Lower lobe of right lung (tissue), 2 donors: ENCODE measurements around the gene MED12L. TPM values are rescaled to one million over a fixed set of nuclear protein-coding genes. Genes with fewer than 3 reads are reported as not detected.

Experiments
- ATAC-seq, 2 donors: fragments of 200-7000 bp; cut with Tn5 transposase; one replicate each; pipeline ENCODE4 v1.9.1; 2020 to 2022; ENCODE audit warnings: mild to moderate bottlenecking in 2 of 2, moderate library complexity in 2 of 2
- DNase-seq: peaks from one replicate; pipeline ENCODE4 v3.0.0-alpha.2; 2020
- H3K27ac ChIP-seq: fragments of 200-600 bp; one replicate; pipeline ENCODE4 v1.8.0; 2022
- H3K27me3 ChIP-seq: fragments of 200-600 bp; one replicate; pipeline ENCODE4 v1.8.0; 2022; ENCODE audit warnings: low read depth
- H3K36me3 ChIP-seq: fragments of 200-600 bp; one replicate; pipeline ENCODE4 v1.8.0; 2022; ENCODE audit warnings: mild to moderate bottlenecking
- H3K4me1 ChIP-seq: fragments of 200-600 bp; one replicate; pipeline ENCODE4 v1.8.0; 2022
- H3K4me3 ChIP-seq: fragments of 200-600 bp; one replicate; pipeline ENCODE4 v1.8.0; 2022; ENCODE audit warnings: mild to moderate bottlenecking
- H3K9me3 ChIP-seq: fragments of 200-600 bp; one replicate; pipeline ENCODE4 v1.8.0; 2022
- intact Hi-C: fragments of 100-400 bp; cut with DNase I; formaldehyde crosslinking; loops from one replicate; pipeline ENCODE4 v1.11.0; 2022
- total RNA-seq: library from RNA; stranded (reverse); fragmentation: NEBNext Ultra II Directional; extraction: Animal tissue kit (Norgen Biotek cat#: 25700); gene quantifications from one replicate; pipeline ENCODE4 v1.2.1, GENCODE V29; 2021
- TF ChIP-seq, protein P1 (sequence below): fragments of 200-600 bp; IDR thresholded peaks from one replicate; pipeline ENCODE4 v1.8.0; 2022; ENCODE audit warnings: antibody characterized with exemption, mild to moderate bottlenecking
- donor health status: DM: no; HTN: yes; CAD: no; lungs with severe emphysema.

The MED12L gene
- total RNA-seq, 1 donor from 2014 or later: 0.44 TPM

DNA sequence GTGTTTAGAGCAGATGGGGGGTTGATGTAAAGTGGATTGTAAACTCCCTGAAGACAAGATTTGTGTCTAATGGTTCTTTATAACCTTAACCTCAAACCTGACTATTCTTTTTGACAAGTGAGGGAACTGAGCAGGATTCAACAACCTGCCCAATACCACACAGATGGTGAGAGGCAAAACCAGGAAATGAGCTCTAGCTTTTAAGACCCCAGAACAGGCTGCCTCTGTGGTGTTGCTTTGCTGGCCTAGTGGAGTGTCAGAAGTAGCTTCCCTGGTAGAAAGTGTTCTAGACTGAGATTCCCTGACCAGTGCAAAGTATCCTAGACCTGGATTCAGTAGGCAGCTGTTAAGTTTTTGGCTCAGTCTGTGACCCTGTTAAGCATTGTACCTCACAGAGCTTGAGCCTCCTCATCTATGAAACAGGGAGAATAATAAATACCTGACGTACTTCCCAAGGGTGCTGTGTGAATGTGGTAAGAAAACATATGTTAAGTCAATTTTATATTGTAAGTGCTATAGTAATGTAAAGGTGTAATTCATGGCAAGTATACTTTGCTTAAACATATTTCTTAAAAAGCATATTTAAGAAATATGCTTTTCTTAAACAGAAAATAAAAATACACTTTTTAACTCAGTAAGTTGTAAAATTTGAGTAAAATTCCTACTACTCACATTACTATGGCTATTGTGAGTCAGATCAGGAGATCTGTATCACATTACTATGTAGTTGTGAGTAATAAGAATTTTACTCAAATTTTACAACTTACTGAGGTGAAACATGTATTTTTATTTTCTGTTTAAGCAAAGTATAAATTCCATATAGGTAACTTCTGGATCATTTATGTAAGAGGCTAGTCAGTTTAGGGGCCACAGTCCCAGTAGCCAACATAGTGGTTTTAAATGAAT lies 222.4 kb downstream of the MED12L start:
- H3K4me3 ChIP-seq: no peak overlapping the region
- DNase-seq (no peak), ATAC-seq (no peak)
- no peaks in the 10 kb centered on the region for H3K9me3 ChIP-seq
- H3K27ac ChIP-seq: no peak overlapping the region
- H3K36me3 ChIP-seq: no peaks in the 10 kb centered on the region
- intact Hi-C loops: no loop called here
- TF ChIP-seq, protein P1, sequence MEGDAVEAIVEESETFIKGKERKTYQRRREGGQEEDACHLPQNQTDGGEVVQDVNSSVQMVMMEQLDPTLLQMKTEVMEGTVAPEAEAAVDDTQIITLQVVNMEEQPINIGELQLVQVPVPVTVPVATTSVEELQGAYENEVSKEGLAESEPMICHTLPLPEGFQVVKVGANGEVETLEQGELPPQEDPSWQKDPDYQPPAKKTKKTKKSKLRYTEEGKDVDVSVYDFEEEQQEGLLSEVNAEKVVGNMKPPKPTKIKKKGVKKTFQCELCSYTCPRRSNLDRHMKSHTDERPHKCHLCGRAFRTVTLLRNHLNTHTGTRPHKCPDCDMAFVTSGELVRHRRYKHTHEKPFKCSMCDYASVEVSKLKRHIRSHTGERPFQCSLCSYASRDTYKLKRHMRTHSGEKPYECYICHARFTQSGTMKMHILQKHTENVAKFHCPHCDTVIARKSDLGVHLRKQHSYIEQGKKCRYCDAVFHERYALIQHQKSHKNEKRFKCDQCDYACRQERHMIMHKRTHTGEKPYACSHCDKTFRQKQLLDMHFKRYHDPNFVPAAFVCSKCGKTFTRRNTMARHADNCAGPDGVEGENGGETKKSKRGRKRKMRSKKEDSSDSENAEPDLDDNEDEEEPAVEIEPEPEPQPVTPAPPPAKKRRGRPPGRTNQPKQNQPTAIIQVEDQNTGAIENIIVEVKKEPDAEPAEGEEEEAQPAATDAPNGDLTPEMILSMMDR: no peak
- H3K4me1 ChIP-seq: peaks cover 6% of the 10 kb centered on the region
- no peaks in the 10 kb centered on the region for H3K27me3 ChIP-seq

DNA sequence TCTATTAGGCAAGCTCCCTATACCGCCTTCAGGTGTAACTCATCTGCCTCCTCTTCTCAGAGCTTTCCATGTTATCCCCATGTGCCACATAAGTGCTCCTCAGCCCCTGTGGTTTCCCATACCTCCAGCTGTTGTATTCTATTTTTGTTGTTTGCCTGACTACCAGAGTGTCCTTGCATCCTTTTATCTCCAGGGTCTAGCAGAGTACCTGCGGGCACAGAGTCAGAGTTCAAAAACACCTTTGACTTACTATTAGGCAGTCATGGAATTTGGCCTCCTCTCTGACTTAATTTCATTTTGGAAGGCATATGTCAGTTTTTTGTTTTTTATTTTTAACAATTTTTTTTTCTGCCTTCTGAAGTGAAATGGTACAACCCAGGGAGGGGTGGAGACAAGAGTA lies 224.1 kb downstream of the MED12L start:
- DNase-seq (no peak), ATAC-seq (no peak)
- H3K9me3 ChIP-seq: no peaks in the 10 kb centered on the region
- no peaks in the 10 kb centered on the region for H3K27me3 ChIP-seq
- peaks cover 6% of the 10 kb centered on the region for H3K4me1 ChIP-seq
- intact Hi-C loops: no loop called here
- TF ChIP-seq, protein P1: no peak
- H3K36me3 ChIP-seq: no peaks in the 10 kb centered on the region
- H3K4me3 ChIP-seq: no peak overlapping the region
- H3K27ac ChIP-seq: no peak overlapping the region

- TF ChIP-seq, protein P1: no peak
- intact Hi-C loops: no loop called here
These were observed 227.5 kb downstream of the MED12L start for GRCh38 chr3:151312972-151313371.

DNA sequence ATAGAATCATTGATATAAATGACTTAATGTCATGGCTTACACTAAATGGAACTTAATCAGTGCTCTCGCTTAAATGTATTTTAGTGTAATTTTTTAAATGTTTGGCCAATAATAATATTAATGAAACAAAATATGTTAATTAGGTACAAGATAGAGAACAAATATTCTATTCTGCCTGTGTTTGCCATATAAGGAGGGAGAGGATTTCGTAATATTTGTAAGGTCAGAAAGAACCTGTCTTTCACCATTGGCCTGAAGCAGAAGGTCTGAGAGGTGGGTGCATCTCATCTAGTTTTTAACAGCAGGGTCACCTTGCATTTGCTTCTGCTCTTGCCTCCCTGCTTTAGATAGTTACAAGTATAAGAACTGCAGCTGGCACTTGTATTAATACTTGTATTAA lies 228.7 kb downstream of the MED12L start:
- no peak for DNase-seq

More at GRCh38 chr3:151312972-151313371, 227.5 kb downstream of the MED12L start:
- H3K4me1 ChIP-seq: no peaks in the 10 kb centered on the region
- no peaks in the 10 kb centered on the region for H3K27me3 ChIP-seq
- DNase-seq (no peak), ATAC-seq (no peak)
- H3K27ac ChIP-seq: no peak overlapping the region
- no peaks in the 10 kb centered on the region for H3K36me3 ChIP-seq
- no peak overlapping the region for H3K4me3 ChIP-seq
- H3K9me3 ChIP-seq: no peaks in the 10 kb centered on the region

GRCh38 chr3:151314593-151314992 lies 229.1 kb downstream of the MED12L start:
- intact Hi-C loops: no loop called here
- H3K27ac ChIP-seq: no peak overlapping the region
- ATAC-seq: no peak
- no peaks in the 10 kb centered on the region for H3K36me3 ChIP-seq
- H3K4me1 ChIP-seq: no peaks in the 10 kb centered on the region
- TF ChIP-seq, protein P1: no peak
- no peaks in the 10 kb centered on the region for H3K9me3 ChIP-seq
- no peak overlapping the region for H3K4me3 ChIP-seq
- no peaks in the 10 kb centered on the region for H3K27me3 ChIP-seq
- no peak for DNase-seq

More for the DNA sequence above, 228.7 kb downstream of the MED12L start:
- no peaks in the 10 kb centered on the region for H3K36me3 ChIP-seq
- no peaks in the 10 kb centered on the region for H3K27me3 ChIP-seq
- intact Hi-C loops: no loop called here
- H3K27ac ChIP-seq: no peak overlapping the region
- TF ChIP-seq, protein P1: no peak
- no peak for ATAC-seq
- H3K9me3 ChIP-seq: no peaks in the 10 kb centered on the region
- no peaks in the 10 kb centered on the region for H3K4me1 ChIP-seq
- no peak overlapping the region for H3K4me3 ChIP-seq
